ENCODE results near the gene ROR1. TPM values are rescaled to one million over a fixed set of nuclear protein-coding genes. Genes with fewer than 3 reads are reported as not detected.

Gene ROR1
- total RNA-seq, 1 donor from 2014 or later, result 17.2 TPM

DNA sequence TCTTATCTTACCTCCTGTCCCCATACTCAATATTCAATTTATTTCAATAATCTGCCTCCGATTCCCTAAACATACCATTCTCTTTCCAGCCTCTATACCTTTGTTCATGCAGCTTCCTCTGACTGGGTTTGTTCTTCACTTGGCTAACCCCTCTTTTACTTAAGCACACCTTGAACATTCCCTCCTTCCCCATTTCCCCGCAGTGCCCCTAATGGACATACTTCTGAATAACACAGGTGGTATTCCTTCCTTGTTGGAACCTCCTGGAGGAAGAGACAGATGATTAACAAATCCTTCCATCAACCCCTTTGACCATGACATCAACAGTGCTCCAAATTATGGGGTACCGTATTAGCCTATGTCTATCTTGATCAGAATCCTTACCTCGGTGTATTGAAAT, 239.6 kb downstream of the ROR1 start:
- no peak for DNase-seq (ENCODE audit: low read depth)

DNA sequence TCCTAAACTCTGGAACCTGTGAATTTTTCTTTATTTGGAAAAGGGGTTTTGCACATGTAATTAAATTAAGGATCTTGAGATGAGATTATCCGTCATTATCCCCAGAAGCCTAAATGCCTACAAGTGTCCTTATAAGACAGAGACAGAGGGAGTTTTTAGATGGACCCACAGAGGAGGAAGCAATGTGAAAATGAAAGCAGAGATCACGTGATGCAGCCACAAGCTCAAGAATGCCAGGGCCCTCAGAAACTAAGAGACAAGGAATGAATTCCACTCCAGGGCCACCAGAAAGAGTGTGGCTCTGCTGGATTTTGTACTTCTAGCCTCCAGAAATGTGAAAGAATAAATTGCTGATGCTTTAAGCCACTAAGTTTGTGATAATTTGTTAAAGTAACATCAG, 246.0 kb downstream of the ROR1 start:
- DNase-seq (ENCODE audit: low read depth), result peak; percentile 80

DNA sequence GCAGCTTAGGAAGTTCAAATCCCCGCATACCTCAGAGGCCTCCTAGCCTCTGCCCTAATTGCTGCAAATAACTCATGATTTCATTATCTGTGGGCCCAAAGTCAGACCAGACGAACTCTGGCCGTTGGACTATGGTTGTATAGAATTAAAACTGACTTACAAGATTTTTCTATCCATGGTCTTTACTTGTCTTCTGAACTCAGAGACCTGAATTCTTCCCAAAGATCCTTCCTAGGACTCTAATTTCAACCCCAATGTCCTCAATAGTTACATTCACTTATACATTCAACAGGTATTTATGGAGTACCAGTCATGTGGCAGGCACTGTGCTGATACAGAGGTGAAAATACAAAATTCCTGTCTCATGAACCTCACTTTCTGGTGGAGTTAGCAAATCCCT, 247.2 kb downstream of the ROR1 start:
- no peak for DNase-seq (ENCODE audit: low read depth)

DNA sequence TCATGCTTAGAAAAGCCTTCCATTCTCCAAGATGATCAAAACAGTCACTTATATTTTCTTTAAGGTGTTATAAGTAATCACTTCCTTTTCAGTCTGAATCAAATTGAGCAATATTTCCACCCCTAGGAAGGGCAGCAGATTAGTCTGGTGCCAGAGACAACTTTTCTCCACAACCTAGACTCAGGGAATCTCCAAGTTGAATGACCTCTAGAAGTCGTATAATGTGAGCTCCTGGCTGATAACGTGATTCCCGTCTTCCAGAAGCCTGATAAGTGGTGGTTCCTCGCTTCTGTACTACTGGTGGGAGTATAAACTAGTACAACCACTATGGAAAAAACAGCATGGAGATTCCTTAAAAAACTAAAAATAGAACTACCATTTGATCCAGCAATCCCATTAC, 251.2 kb downstream of the ROR1 start:
- no peak for DNase-seq (ENCODE audit: low read depth)

DNA sequence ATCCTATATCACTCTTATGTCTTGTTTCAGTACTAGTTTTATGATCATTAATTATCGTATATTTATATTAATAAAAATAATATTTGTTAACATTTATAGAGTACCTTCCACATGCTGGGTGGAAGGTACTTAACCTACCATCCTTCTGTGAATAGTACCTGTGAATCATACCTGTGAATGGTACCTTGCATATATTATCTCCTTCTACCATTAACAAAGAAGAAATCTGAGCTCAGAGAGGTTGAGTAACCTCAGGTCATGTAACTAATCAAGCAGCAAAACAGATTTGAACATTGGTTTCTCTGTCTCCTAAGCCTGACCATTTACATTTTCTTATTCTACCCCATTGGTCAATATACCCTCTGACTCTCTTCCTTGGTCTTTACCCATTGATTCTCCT, 255.2 kb downstream of the ROR1 start:
- DNase-seq (ENCODE audit: low read depth), result no peak

DNA sequence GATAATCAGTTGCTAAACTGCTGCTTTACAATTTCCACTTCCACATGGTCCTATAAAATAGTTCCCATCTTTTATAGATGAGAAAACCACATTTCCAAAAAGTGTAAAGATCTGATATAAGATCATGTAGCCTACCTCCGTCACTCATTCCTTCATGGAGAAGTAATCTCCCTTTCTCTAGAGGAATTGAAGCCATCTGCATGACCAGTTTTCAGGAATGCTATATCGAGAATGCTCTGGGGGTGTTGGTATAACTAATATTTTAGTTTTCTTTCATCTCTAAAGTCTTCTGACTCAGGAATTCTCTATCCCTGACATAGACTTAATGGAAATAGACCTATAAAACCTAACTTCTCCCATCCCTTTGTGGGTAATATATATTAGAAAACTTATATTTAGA, 256.6 kb downstream of the ROR1 start:
- DNase-seq (ENCODE audit: low read depth), result peak; percentile 25

DNA sequence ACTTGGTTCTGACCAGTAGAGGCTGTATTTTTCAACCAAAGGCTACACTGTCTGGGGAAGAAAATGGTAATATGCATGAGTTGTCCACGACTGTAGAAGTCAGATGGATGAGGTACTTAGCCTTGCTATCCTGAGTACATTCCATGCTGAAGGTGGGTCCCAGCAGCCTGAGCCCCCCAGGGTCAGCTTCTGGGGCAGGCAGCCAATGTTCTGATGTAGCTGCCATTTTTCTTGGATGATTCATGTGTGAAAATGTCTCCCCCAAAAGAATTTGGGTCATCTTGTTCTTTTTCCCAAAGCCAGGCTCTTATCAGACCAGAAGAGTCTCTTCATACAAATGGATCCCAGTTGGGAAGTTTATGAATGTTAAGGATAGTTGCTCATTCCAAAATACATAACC, 257.4 kb downstream of the ROR1 start:
- no peak for DNase-seq (ENCODE audit: low read depth)

DNA sequence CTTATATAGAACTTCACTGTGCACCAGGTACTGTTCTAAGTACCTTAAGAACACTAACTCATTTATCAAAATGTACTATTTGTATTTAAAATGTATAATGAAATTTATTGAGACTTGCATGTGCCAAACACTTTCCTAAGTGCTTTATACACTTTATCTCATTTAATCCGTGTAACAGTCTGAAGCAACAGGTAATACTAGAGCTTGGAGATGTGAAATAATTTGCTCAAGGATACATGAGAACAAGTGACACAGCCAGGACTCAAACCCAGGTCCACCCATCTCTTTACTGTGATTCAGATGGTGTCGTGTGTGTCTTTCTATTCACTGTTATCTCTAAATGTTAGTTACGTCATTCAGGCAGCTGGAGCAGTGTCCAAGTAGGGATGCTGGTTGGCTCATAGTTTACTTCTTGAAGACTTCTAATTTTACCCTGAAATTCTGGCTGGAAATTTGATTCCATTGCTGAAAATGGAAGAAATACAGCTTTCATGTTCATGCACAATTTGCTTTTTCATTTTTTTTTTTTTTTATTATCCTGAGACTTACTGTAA, 259.9 kb downstream of the ROR1 start:
- no peak for DNase-seq (ENCODE audit: low read depth)

DNA sequence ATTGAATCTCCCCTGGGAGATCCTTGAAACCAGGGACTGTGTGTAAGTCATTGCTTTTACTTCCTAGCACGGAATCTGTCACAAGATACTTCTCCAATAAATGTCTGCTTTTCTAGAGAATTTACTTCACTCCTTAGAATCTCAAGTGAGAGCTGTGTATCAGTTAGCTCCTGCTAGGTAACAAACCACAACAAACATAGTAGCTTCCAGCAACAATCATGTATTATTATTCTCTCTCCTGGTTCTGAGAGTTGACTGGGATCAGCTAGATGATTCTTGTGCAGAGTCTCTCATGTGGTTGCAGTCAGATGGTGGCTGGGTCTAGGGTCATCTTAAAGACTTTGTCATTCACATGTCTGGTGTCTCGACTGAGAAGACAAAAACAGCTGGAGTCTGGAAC, 262.7 kb downstream of the ROR1 start:
- DNase-seq (ENCODE audit: low read depth), result no peak

DNA sequence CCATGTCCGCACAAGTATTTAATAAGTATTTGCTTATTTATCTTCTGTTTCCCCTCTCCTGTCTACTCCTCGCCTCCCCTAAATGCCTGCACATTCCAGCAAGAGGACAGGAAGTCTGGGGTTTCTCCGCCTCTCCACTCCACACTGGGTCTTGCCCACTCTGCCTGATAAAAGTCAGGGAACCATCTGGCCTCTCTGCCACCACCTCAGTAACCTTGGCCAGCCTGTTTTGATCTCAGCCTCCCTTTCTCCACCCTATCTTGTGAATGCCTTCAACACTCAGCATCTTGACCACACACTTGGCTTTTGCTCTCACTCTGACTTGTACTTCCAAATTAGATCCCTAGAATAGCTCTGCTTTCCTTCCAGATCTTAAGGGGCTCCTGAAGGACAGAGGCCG, 264.3 kb downstream of the ROR1 start:
- DNase-seq (ENCODE audit: low read depth), result no peak

DNA sequence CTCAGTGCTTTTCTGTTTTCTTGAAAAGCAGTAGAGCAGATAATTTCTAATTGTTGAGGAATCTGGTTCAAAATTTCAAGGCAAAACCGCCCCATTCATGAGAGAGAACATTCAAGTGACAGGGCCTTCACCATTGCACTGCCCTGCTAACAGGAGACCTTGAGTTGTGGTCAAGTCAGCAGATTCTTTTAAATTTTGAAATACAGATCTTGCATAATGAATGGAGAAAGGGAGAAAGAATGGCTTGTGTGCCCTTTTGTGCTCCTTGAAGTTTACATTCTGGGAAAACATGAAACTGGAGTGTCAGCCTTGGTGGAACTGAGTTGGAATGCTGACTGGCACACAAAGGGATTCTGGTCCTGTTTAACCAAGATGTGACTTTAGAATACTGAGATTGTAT, 265.1 kb downstream of the ROR1 start:
- DNase-seq (ENCODE audit: low read depth), result peak; percentile 78

DNA sequence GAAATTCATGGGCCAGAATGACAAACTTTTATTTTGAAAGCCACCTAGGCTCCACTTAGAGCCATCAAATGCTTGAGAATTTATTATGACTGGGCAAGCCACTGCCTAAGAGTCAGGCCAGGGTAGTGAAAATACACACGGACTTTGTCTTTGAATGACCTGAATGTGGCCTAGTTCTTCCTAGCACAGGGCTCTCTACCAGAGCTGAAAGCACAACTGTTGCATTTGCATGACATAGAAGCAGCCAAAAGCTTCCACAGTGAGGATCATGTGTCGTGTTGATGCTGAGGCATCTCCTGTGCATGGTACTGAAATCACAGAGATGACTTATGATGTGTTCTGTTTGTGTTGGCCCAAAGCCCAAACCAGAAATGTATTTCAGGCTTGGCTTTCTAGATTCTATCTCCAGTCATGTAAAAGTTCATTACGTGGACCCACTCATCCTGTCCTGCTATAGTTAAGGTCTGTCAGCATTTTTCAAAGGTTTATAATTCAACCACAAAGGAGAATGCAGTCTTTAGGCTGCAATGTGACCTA, 265.6 kb downstream of the ROR1 start:
- peak; percentile 92 for DNase-seq (ENCODE audit: low read depth)

DNA sequence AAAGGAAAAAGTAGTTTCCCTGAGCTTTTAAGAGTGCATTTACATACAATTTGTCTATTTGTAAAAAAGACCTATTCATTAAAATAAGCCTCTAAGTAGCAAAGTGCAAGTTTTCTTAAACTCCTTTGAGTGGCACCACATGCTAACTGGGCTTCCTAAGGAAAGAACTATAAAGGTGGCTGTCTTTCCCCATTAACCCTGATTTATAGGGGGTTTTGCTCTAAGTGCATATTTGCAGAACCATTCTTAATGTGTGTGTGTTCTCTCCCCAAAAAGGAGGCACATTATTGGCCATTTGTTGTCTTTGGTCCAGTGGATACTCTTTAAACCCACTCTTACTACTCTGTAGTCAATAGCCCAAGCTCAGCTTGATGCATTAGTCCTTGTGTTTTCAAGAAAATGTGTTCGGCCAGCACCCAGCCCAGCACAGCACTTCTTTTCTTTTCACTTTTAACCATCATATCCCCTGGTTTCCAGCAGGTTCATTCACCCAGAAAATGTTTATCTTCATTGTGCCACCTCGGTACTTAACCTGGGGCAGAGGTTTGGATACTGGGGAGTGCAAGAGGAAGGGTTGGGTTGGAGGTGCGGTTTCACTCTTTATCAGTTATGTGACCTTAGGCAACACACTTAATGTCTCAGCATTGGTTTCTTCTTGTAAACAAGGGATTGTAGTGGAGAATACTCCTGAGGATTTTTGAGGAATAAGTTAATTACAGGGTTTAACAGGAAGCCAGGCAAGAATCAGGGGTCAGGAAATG, 267.7 kb downstream of the ROR1 start:
- no peak for DNase-seq (ENCODE audit: low read depth)

DNA sequence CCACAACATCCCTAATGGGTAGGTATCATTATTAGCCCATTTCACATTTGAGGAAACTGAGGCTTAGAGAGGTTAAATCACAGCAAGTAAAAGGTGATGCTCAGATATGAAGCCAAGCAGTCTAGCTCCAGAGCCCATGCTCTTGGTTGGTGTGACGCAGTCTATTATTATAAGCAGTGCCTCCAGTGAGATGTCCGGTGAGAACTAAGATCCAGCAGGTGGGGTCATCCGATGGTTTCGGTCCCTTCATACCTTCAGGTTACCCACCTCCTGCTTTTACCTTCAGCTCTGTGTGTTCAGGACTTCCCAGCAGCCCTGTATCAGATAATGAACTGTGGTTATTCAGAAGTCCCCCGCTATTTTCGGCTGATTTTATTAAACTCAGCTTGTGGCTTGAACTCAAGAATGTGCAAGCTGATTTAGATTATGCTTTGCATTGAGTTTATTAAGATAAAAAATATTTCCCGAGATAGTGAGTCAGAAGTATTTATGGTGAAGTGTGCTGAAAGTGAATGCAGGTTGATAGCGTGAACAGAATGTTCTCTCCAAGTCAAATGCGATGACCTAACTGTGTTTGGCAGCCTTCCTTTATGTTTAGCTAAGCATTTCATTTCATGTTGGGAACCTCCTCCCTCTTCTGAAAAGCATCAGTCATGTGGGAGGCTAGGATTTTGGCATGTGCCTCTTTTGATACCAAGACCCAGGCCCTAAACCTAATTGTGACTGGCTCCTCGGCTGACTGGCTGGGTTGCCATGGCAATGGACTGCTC, 268.7 kb downstream of the ROR1 start:
- DNase-seq (ENCODE audit: low read depth), result peak; percentile 94

DNA sequence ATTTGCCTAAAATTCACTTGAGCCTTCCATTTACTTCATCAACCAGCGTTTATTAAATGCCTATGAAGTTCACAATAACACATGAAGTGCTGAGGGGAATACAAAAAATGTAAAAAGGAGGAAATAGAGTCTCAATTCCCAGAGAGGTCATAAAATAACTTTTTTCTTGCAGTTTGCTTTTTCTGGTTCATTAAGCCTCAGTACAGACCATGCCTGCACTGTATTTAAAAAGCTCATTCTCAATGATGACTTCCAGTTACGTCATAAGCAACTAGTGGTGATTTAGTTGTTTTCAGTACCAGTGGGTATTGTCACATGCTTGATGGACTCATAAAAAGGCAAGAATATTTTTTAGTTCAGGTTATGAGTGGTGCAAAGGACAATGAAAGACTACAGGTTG, 269.5 kb downstream of the ROR1 start:
- peak; percentile 83 for DNase-seq (ENCODE audit: low read depth)

DNA sequence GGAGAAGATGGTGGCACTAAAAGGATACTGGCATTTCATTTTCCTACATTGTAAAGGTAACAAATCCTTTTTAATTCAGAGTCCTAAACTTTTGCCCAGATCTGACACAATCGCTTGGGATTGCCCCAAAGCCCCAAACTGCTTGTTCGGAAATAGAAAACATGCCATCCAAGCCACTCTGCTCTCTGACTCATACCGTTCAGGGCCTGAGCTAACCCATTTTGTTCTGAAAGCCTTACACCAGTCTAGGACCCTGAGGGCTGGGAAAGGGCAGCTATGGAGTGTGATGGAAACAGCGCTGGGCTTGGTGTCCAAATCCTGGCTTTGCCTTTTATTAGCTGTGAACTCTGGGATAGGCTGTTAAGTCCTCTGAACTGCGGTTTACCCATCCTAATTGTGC, 270.2 kb downstream of the ROR1 start:
- peak; percentile 51 for DNase-seq (ENCODE audit: low read depth)

DNA sequence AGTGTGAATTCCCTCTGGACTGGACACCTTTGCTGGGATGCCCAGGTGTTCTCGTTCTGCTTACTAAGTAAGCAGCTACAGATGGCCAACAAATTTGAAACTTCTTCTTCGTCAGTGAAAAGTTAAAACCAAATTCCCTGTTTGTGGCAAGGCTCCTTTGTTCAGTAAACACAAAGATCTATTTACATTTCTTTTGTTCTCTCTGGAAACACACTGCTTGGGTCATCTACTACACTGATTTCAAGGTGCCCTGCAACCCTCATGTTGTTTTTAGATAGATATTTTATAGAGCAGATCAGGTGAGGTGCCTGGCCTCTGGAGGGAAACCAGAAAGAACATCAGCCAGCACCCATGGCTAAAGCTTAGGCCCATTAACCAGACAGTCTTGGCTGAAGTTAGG, 272.4 kb downstream of the ROR1 start:
- DNase-seq (ENCODE audit: low read depth), result no peak

DNA sequence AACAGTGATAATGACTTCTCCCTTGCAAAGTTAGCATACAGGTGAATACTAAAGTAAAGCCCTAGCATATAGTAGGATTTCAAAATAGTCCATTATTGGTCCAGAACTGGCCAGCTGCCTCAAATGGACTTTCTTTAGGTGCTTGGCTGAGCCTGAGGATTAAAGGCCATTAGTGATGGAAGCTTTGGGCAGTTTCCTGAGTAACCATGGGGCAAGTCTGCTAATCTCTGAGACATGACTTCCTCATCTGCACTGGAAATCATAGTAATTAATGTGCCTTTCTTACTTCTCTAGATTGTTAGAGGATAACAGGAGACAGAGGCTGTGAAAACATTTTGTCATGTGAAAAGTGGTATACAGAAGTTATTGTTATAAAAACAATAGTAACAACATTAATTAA, 273.1 kb downstream of the ROR1 start:
- no peak for DNase-seq (ENCODE audit: low read depth)

DNA sequence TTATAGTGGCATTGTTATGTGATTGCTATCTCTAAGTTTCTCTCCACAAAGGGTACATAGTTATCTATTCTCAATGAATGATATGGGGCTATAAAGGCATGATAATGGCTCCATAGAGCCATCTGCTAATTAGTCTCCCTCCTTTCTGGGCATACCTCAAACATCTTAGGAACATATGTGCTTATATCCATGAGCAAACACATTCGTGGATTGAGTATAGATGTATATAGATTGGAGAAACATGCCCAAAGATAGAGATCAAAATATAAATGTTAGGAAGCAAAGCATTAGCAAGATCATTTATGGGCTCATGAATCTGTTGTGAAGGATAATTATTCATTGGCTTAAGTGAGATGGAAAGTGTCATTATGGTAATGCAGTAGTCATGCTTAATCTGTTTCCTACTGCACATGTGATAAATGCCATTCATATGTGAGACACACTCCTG, 273.8 kb downstream of the ROR1 start:
- DNase-seq (ENCODE audit: low read depth), result no peak

DNA sequence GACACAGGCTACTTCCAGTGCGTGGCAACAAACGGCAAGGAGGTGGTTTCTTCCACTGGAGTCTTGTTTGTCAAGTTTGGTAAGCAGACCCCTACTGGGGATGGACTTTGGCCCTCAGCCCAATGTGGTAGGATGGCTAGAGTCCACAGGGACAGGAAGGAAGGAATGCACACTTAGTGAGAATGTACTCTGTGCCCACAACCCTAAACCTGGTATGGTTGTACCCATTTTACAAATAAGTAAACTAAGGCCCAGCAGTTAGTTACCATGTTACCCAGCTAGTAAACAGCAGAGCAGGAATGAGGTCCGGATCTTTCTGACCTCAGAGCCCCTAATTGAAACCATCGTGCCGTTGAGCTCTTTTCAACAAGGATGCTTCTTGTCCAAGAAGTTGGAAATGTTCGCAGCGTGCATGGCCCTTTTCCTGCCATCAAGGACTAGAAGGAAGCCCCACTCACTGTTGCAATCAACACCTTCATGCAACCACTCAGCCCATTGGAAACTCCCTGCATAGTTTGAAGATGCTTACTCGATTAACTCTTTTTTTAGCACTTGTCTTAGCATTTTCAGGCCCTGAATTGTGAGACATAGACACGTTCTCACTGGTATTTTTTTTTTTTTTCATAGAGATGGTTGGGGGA, 276.2 kb downstream of the ROR1 start:
- DNase-seq (ENCODE audit: low read depth), result no peak

DNA sequence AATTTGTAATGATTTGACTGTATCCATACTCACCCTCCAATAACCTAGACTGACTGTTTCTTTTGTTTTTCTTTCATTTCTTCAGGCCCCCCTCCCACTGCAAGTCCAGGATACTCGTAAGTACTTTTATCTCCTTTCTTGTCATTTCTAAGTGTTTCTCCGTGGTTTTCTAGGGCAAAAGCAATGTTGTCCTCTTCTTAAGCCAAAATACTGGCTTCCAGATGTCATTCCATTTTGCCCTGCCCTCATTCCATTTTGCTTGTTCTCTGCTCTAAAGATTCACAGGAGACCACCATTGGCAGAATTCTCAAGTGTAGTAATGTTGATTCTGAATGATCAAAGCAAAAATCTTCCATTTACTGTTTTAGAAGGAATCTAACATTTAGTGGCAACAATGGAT, 276.8 kb downstream of the ROR1 start:
- DNase-seq (ENCODE audit: low read depth), result no peak

DNA sequence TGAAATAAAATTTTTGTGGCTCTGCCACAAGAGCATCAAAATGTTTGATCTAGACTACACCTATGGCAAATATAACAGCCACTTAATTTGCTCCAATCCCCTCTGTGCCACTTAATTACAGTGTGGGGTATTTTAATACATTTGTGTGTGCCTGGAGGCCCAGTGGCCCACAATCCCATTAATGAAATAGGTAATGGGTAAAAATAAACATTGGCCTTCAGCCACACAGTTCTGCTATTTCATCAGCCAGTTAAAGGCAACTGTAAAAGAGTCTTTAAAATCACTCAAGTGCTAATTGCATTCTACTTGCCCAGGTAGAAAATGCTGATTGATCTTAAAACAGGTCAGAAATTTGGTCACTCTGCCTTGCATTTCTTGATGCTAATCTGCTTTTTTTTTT, 278.0 kb downstream of the ROR1 start:
- peak; percentile 81 for DNase-seq (ENCODE audit: low read depth)
